ENCODE results near the gene TPRA1.

Gene TPRA1

GRCh38 chr3:127560051-127560787, 30.3 kb downstream of the TPRA1 start:
- no peak for DNase-seq (ENCODE audit: low spot score)

- DNase-seq (ENCODE audit: low spot score): no peak
These were observed 34.0 kb downstream of the TPRA1 start for GRCh38 chr3:127556565-127556964.

GRCh38 chr3:127555108-127555507, 35.4 kb downstream of the TPRA1 start:
- no peak for DNase-seq (ENCODE audit: low spot score)

- DNase-seq (ENCODE audit: low spot score): no peak
These were observed 38.5 kb downstream of the TPRA1 start for GRCh38 chr3:127552038-127552437.

GRCh38 chr3:127551178-127551577, 39.4 kb downstream of the TPRA1 start:
- no peak for DNase-seq (ENCODE audit: low spot score)

- DNase-seq (ENCODE audit: low spot score): no peak
These were observed 39.9 kb downstream of the TPRA1 start for GRCh38 chr3:127550468-127551157.

- DNase-seq (ENCODE audit: low spot score): no peak
These were observed 40.6 kb downstream of the TPRA1 start for GRCh38 chr3:127549826-127550467.

- DNase-seq (ENCODE audit: low spot score): peak; percentile 55
These were observed 42.5 kb downstream of the TPRA1 start for GRCh38 chr3:127547761-127548605.

GRCh38 chr3:127546970-127547733, 43.4 kb downstream of the TPRA1 start:
- DNase-seq (ENCODE audit: low spot score): no peak

- DNase-seq (ENCODE audit: low spot score): no peak
These were observed 44.0 kb downstream of the TPRA1 start for GRCh38 chr3:127546554-127546953.

GRCh38 chr3:127545711-127546457, 44.6 kb downstream of the TPRA1 start:
- no peak for DNase-seq (ENCODE audit: low spot score)

- DNase-seq (ENCODE audit: low spot score): no peak
These were observed 45.3 kb downstream of the TPRA1 start for GRCh38 chr3:127545216-127545615.

GRCh38 chr3:127544803-127545201, 45.7 kb downstream of the TPRA1 start:
- DNase-seq (ENCODE audit: low spot score): no peak

GRCh38 chr3:127544192-127544802, 46.2 kb downstream of the TPRA1 start:
- peak; percentile 47 for DNase-seq (ENCODE audit: low spot score)

- no peak for DNase-seq (ENCODE audit: low spot score)
These were observed 47.1 kb downstream of the TPRA1 start for GRCh38 chr3:127543441-127543840.

- no peak for DNase-seq (ENCODE audit: low spot score)
These were observed 48.0 kb downstream of the TPRA1 start for GRCh38 chr3:127542441-127542952.

GRCh38 chr3:127541320-127541719, 49.2 kb downstream of the TPRA1 start:
- DNase-seq (ENCODE audit: low spot score): no peak

GRCh38 chr3:127539366-127540060, 51.0 kb downstream of the TPRA1 start:
- no peak for DNase-seq (ENCODE audit: low spot score)

GRCh38 chr3:127538569-127538968, 52.0 kb downstream of the TPRA1 start:
- no peak for DNase-seq (ENCODE audit: low spot score)

Measured in putamen (tissue), 1 donor.